ENCODE results near the gene WDR26.
A peak's percentile ranks its signal among the peaks of the same experiment; 100 is the strongest.

DNA sequence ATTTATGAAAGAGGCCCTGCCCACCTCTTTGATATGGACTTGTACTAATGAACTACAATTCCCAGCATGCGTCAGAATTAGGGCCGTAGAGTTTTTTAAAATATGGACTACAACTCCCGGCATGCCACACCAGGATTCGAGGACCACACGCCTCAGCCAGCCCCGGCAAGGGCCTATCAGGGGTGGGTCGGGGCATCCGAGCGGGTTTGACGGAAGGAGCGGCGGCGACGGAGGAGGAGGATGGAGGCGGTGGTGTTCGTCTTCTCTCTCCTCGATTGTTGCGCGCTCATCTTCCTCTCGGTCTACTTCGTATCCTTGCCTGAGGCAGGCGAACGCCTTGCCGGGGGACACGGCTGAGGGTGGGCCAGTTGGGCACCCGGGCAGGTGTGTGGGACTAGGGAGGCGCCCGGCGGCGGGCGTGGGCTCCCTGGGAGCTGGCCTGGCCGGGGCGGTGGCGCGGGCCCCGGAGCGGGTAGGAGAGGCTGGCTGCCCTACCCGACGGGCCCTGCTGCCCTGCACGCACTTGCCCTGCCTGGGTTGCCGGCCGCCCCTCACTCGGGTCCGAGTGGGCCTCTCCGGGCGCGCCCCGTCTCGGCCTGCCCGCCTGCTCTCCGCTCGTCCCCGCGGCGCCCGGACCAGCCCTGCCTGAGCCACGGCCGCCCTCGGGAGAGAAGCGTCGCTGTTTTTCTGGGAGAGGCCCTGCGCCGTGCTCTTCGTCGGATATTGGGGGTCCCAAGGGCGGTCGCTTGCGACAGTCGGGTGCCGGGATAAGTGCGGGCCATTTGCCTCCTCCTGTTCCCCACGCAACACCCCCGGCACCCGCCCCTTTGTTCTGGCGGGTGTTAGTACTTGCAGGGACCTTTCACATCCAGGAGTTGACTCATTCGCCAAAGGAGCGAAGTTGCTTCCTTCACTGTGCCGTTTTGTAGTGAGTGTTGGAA lies 77.6 kb downstream of the WDR26 start, which contains the start of gene CNIH4:
- TF ChIP-seq CREM (IDR thresholded peaks at IDR 0.05; ENCODE audit: low read depth) (peak; percentile 85), NR4A1 (CRISPR knock-in tag; IDR thresholded peaks at IDR 0.05) (no peak), NR4A1 (tag; IDR thresholded peaks at IDR 0.05) (no peak), POLR2AphosphoS2 (IDR thresholded peaks at IDR 0.05; ENCODE audit: low read length) (no peak), NFRKB (IDR thresholded peaks at IDR 0.05; ENCODE audit: low read depth) (no peak), PATZ1 (CRISPR knock-in tag; IDR thresholded peaks at IDR 0.05; ENCODE audit: borderline replicate concordance) (no peak)
- TF ChIP-seq, protein P1, sequence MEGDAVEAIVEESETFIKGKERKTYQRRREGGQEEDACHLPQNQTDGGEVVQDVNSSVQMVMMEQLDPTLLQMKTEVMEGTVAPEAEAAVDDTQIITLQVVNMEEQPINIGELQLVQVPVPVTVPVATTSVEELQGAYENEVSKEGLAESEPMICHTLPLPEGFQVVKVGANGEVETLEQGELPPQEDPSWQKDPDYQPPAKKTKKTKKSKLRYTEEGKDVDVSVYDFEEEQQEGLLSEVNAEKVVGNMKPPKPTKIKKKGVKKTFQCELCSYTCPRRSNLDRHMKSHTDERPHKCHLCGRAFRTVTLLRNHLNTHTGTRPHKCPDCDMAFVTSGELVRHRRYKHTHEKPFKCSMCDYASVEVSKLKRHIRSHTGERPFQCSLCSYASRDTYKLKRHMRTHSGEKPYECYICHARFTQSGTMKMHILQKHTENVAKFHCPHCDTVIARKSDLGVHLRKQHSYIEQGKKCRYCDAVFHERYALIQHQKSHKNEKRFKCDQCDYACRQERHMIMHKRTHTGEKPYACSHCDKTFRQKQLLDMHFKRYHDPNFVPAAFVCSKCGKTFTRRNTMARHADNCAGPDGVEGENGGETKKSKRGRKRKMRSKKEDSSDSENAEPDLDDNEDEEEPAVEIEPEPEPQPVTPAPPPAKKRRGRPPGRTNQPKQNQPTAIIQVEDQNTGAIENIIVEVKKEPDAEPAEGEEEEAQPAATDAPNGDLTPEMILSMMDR (IDR thresholded peaks at IDR 0.05 in 2 of 3, conservative IDR thresholded peaks at IDR 0.05 in 1 of 3; ENCODE audit: insufficient read depth in 2 of 3, low read depth in 1 of 3, low read length in 3 of 3): no peak; a peak in 1 of 6 replicates

Measured in K562 (cell line).